ENCODE results near the gene GLI1.

DNA sequence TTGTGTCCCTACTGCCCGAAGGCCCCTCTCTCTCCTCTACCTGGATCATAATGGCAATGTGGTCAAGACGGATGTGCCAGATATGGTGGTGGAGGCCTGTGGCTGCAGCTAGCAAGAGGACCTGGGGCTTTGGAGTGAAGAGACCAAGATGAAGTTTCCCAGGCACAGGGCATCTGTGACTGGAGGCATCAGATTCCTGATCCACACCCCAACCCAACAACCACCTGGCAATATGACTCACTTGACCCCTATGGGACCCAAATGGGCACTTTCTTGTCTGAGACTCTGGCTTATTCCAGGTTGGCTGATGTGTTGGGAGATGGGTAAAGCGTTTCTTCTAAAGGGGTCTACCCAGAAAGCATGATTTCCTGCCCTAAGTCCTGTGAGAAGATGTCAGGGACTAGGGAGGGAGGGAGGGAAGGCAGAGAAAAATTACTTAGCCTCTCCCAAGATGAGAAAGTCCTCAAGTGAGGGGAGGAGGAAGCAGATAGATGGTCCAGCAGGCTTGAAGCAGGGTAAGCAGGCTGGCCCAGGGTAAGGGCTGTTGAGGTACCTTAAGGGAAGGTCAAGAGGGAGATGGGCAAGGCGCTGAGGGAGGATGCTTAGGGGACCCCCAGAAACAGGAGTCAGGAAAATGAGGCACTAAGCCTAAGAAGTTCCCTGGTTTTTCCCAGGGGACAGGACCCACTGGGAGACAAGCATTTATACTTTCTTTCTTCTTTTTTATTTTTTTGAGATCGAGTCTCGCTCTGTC lies 2.7 kb upstream of the GLI1 start:
- no peak for TF ChIP-seq POLR2A (IDR thresholded peaks at IDR 0.05)
- TF ChIP-seq, protein P1, sequence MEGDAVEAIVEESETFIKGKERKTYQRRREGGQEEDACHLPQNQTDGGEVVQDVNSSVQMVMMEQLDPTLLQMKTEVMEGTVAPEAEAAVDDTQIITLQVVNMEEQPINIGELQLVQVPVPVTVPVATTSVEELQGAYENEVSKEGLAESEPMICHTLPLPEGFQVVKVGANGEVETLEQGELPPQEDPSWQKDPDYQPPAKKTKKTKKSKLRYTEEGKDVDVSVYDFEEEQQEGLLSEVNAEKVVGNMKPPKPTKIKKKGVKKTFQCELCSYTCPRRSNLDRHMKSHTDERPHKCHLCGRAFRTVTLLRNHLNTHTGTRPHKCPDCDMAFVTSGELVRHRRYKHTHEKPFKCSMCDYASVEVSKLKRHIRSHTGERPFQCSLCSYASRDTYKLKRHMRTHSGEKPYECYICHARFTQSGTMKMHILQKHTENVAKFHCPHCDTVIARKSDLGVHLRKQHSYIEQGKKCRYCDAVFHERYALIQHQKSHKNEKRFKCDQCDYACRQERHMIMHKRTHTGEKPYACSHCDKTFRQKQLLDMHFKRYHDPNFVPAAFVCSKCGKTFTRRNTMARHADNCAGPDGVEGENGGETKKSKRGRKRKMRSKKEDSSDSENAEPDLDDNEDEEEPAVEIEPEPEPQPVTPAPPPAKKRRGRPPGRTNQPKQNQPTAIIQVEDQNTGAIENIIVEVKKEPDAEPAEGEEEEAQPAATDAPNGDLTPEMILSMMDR (IDR thresholded peaks at IDR 0.05) = no peak

All from esophagus squamous epithelium (tissue), 4 donors.